Dermis microvascular lymphatic vessel endothelial cell (primary cell): ENCODE results near the gene CCND2. TPM values are rescaled to one million over a fixed set of nuclear protein-coding genes. Genes with fewer than 3 reads are reported as not detected.
"Not testable (repeated sequence)": the region's sequence is repeated elsewhere in the genome, so short reads cannot be mapped to it uniquely, and the experiment has no call there.

Experiments used
- DNase-seq, 2 donors: peaks; one replicate each; pipeline versions ENCODE4 v3.0.0 to v3.0.0-alpha.2; 2010; ENCODE audit warnings: low read depth in 2 of 2
- total RNA-seq: library from RNA; depleted of rRNA; stranded (reverse); fragments of >200 nt; gene quantifications from 2 replicates; pipeline ENCODE4 v1.2.1, GENCODE V29; 2014

CCND2 gene
- 90.6 and 187 TPM in 2 replicates for total RNA-seq

- peak; percentile 57 to 83 for DNase-seq
These were observed at the start of gene CCND2 for GRCh38 chr12:4273652-4274395. Gene CCND2, plus strand, starts transcription at chr12:4273762. Its CDS starts 279 bp downstream, at chr12:4274041.

GRCh38 chr12:4224206-4224889 is 49.2 kb upstream of the CCND2 start:
- DNase-seq, result no peak

- DNase-seq, result no peak
These were observed 48.0 kb upstream of the CCND2 start for GRCh38 chr12:4225571-4225970.

GRCh38 chr12:4227046-4227445 is 46.5 kb upstream of the CCND2 start:
- DNase-seq, result no peak

- no peak for DNase-seq
These were observed 45.4 kb upstream of the CCND2 start for GRCh38 chr12:4228122-4228580.

- no peak for DNase-seq
These were observed 43.0 kb upstream of the CCND2 start for GRCh38 chr12:4230526-4230925.

GRCh38 chr12:4238577-4238976 is 35.0 kb upstream of the CCND2 start:
- DNase-seq, result no peak

- DNase-seq, result no peak
These were observed 33.8 kb upstream of the CCND2 start for GRCh38 chr12:4239746-4240145.

- DNase-seq, result no peak
These were observed 33.3 kb upstream of the CCND2 start for GRCh38 chr12:4240161-4240783.

- DNase-seq, result no peak
These were observed 32.6 kb upstream of the CCND2 start for GRCh38 chr12:4240981-4241380.

GRCh38 chr12:4241592-4241991 is 32.0 kb upstream of the CCND2 start:
- no peak for DNase-seq

GRCh38 chr12:4242595-4242994 is 31.0 kb upstream of the CCND2 start:
- DNase-seq, result no peak

- DNase-seq, result no peak
These were observed 30.5 kb upstream of the CCND2 start for GRCh38 chr12:4243091-4243490.

GRCh38 chr12:4243491-4244100 is 30.0 kb upstream of the CCND2 start:
- DNase-seq, result not testable (repeated sequence)

GRCh38 chr12:4244868-4245267 is 28.7 kb upstream of the CCND2 start:
- DNase-seq, result no peak

- no peak for DNase-seq
These were observed 28.1 kb upstream of the CCND2 start for GRCh38 chr12:4245446-4245845.

GRCh38 chr12:4246116-4246515 is 27.4 kb upstream of the CCND2 start:
- DNase-seq, result no peak

GRCh38 chr12:4250691-4251090 is 22.9 kb upstream of the CCND2 start:
- no peak for DNase-seq

GRCh38 chr12:4251216-4251891 is 22.2 kb upstream of the CCND2 start:
- DNase-seq, result no peak

GRCh38 chr12:4251967-4252366 is 21.6 kb upstream of the CCND2 start:
- DNase-seq, result no peak

- DNase-seq, result no peak
These were observed 21.0 kb upstream of the CCND2 start for GRCh38 chr12:4252601-4253000.
